HepG2 (cell line): ENCODE measurements around the gene BCKDHB. TPM values are rescaled to one million over a fixed set of nuclear protein-coding genes. Genes with fewer than 3 reads are reported as not detected.

Experiments
- ATAC-seq: fragments of 200-7000 bp; cut with Tn5 transposase; 3 replicates; pipeline ENCODE4 v1.9.1; 2020; ENCODE audit warnings: mild to moderate bottlenecking, moderate library complexity
- BruUV-seq: library from RNA; stranded (reverse); fragments of 400-500 nt; replicated peaks from 2 replicates; lab custom pipeline; 2021; lab: Mats Ljungman, UMichigan
- CTCF ChIA-PET: fragments of 300-600 bp; formaldehyde crosslinking; extraction: SDS; loops from one replicate; lab custom pipeline; 2021; ENCODE audit warnings: low total read pairs, inconsistent platforms, low intra/inter-chr PET ratio; lab: Yijun Ruan, JAX
- POLR2A ChIA-PET: fragments of 350-600 bp; sonication (Branson Sonifier 250); formaldehyde crosslinking; loops from one replicate; lab custom pipeline; 2020; ENCODE audit warnings: antibody characterized with exemption, inconsistent platforms; lab: Yijun Ruan, JAX
- DNase-seq: peaks from one replicate; pipeline ENCODE4 v3.0.0-alpha.2; 2015; ENCODE audit warnings: low spot score
- FAIRE-seq: peaks from 3 replicates; lab custom pipeline; 2011; peaks lifted over from hg19 to GRCh38; lab: Jason Lieb, UNC
- H2AFZ ChIP-seq: one replicate; pipeline ENCODE4 v1.6.1; 2011; ENCODE audit warnings: low read length, inconsistent platforms
- H3K27ac ChIP-seq: fragments of 300-600 bp; 3 replicates; pipeline ENCODE4 v1.8.0; 2011; ENCODE audit warnings: mixed run types, mild to moderate bottlenecking, mixed read lengths, low read length, inconsistent platforms; ENCODE audit not compliant: insufficient read depth; ENCODE audit errors: extremely low read length
- H3K27me3 ChIP-seq, 2 experiments: fragments of 200-600 bp in 1 of 2; 2 replicates in 1 of 2; 3 replicates in 1 of 2; pipeline versions ENCODE4 v1.6.0 to v1.8.0; 2011; ENCODE audit warnings: low read length in 2 of 2, mild to moderate bottlenecking in 2 of 2, moderate library complexity in 2 of 2, inconsistent platforms in 1 of 2; ENCODE audit not compliant: insufficient read depth in 2 of 2, control insufficient read depth in 1 of 2
- H3K36me3 ChIP-seq, 2 experiments: fragments of 200-600 bp in 1 of 2; replicated peaks in 1 of 2; 2 replicates in 1 of 2; 3 replicates in 1 of 2; pipeline versions ENCODE4 v1.5.1 to v1.8.0; 2011; ENCODE audit warnings: low read length in 2 of 2, inconsistent platforms in 1 of 2; ENCODE audit not compliant: insufficient read depth in 2 of 2, control insufficient read depth in 1 of 2
- H3K4me1 ChIP-seq: 2 replicates; pipeline ENCODE4 v1.5.1; 2012; ENCODE audit warnings: low read length, inconsistent platforms; ENCODE audit not compliant: insufficient read depth
- H3K4me2 ChIP-seq: 2 replicates; pipeline ENCODE4 v1.6.0; 2011; ENCODE audit warnings: low read depth, low read length, inconsistent platforms
- H3K4me3 ChIP-seq, 3 experiments: fragments of 200-600 bp in 1 of 3; sonication (generic), shearing (Covaris generic) in 1 of 3; replicated peaks in 1 of 3; 2 replicates each; pipeline ENCODE4 v1.5.1; 2011 to 2016; ENCODE audit warnings: low read length in 3 of 3, inconsistent platforms in 2 of 3, low read depth in 2 of 3, mild to moderate bottlenecking in 2 of 3, control low read depth in 1 of 3, mixed read lengths in 1 of 3; ENCODE audit not compliant: insufficient read depth in 1 of 3
- H3K79me2 ChIP-seq: one replicate; pipeline ENCODE4 v1.6.1; 2011; ENCODE audit warnings: low read length, inconsistent platforms; ENCODE audit not compliant: insufficient read depth
- H3K9ac ChIP-seq: 2 replicates; pipeline ENCODE4 v1.6.0; 2011; ENCODE audit warnings: mild to moderate bottlenecking, low read depth, low read length, inconsistent platforms; ENCODE audit not compliant: insufficient read depth
- H3K9me3 ChIP-seq: 2 replicates; pipeline ENCODE4 v1.5.1; 2012; ENCODE audit warnings: mild to moderate bottlenecking, low read length
- H4K20me1 ChIP-seq: 2 replicates; pipeline ENCODE4 v1.6.0; 2011; ENCODE audit warnings: inconsistent platforms, mild to moderate bottlenecking, low read length, moderate library complexity; ENCODE audit not compliant: insufficient read depth
- HNRNPUL1 ChIP-seq: fragments of 200-400 bp; formaldehyde crosslinking; IDR thresholded peaks from 2 replicates; pipeline ENCODE4 v1.6.1; 2017; ENCODE audit warnings: low read depth, mild to moderate bottlenecking, low read length, moderate library complexity
- HOXD1 ChIP-seq: sonication (generic); formaldehyde crosslinking; IDR thresholded peaks from 2 replicates; pipeline ENCODE4 v1.5.0; 2020; ENCODE audit warnings: missing genetic modification reagents
- NONO ChIP-seq, 2 experiments: fragments of 450-650 bp in 1 of 2; sonication (generic) in 1 of 2; formaldehyde crosslinking in 1 of 2; IDR thresholded peaks in 1 of 2; conservative IDR thresholded peaks in 1 of 2; 2 replicates each; pipeline versions ENCODE4 v1.6.1 to v1.8.0; 2017 to 2022; ENCODE audit warnings: mild to moderate bottlenecking in 1 of 2, missing genetic modification reagents in 1 of 2, moderate library complexity in 1 of 2
- NR2F2 ChIP-seq: IDR thresholded peaks from 2 replicates; pipeline ENCODE4 v1.6.1; 2012; ENCODE audit warnings: low read depth, inconsistent platforms, borderline replicate concordance
- PCBP1 ChIP-seq: fragments of 200-400 bp; formaldehyde crosslinking; IDR thresholded peaks from 2 replicates; pipeline ENCODE4 v1.6.1; 2017; ENCODE audit warnings: mild to moderate bottlenecking, low read depth, low read length, borderline replicate concordance
- ZFP82 ChIP-seq: sonication (generic); formaldehyde crosslinking; IDR thresholded peaks from 2 replicates; pipeline ENCODE4 v1.5.1; 2020; ENCODE audit warnings: mild to moderate bottlenecking, missing genetic modification reagents, borderline replicate concordance
- ZNF710 ChIP-seq: sonication (generic); formaldehyde crosslinking; IDR thresholded peaks from 2 replicates; pipeline ENCODE4 v1.5.0; 2020; ENCODE audit warnings: mild to moderate bottlenecking, missing genetic modification reagents, borderline replicate concordance
- WGBS: methylation state at CpG from one replicate; pipeline ENCODE4 v1.1.6; 2017; ENCODE audit warnings: low lambda C conversion rate; 5-methylcytosine and 5-hydroxymethylcytosine counted together
- in situ Hi-C: cut with HindIII; loops from 2 replicates; pipeline ENCODE4 v1.10.0; 2017; ENCODE audit warnings: low pct_unique_long_range_greater_than_20kb; ENCODE audit not compliant: extremely low pct_ligation_motif_present
- intact Hi-C: fragments of 100-400 bp; cut with micrococcal nuclease; formaldehyde crosslinking; loops from one replicate; pipeline ENCODE4 v1.10.0; 2022; ENCODE audit not compliant: unreplicated experiment
- polyA plus RNA-seq, 8 experiments: library from polyadenylated mRNA; depleted of rRNA in 3 of 8; stranded (reverse) in 7 of 8; unstranded in 1 of 8; fragments of >200 nt; fragmentation: Illumina TruSeq in 4 of 8; extraction: Trizol in 4 of 8; gene quantifications; 2 replicates each; pipeline versions ENCODE4 v1.2.1 to v1.2.3, GENCODE V29; 2011 to 2016; ENCODE audit warnings: low read depth in 4 of 8, missing spikeins in 1 of 8, mixed read lengths in 1 of 8; ENCODE audit not compliant: insufficient read depth in 1 of 8
- total RNA-seq, 5 experiments: library from RNA; depleted of rRNA; stranded (reverse); fragments of >200 nt; fragmentation: Illumina TruSeq; extraction: Trizol; gene quantifications; 2 replicates each; pipeline ENCODE4 v1.2.3, GENCODE V29; 2016; ENCODE audit warnings: low read depth in 1 of 5

BCKDHB gene
- total and polyA plus RNA-seq, 2 of the 13 experiments (the other 11 are each of a cell fraction or from before 2014, with no cell fraction given), result 10.8 to 13.6 TPM

DNA sequence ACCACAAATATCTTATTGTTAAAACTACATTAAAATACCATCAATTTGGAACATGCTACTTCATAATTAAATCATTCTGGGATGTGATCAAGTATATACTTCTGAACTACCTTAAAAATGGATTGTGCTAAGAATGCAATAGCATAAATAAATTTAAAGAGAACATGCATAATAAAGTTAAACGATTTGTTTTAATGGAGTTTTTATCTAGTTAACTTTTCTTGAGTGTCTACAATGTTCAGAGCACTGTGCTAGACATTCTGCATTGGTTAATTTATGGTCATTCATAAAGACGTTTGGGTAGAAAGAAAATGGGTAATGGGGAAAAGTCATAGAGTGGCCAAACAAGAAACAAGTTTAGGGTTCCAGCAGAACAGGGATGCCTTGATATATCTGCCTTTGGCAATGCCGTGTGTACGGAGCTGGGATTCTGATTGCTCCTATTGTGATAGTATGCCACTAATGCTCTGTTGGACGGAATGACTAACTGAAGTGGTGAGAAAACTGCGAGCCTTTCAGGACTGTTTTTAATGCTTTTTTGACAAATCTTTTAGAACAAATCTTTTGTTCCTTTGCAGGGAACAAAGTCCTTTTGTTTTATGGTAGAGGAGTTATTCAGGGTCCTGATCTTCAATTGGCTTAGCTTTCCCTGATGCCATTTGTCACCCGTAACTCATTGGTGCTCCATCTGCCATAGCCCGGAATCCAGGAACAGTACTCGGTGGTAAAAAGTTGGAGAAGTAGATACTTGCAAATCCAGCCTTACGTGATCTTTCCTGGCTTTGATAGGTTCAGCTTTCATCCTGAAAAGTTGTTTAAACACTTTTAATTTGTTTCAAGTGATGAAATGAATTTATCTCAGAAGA is 162.6 kb downstream of the BCKDHB start:
- H4K20me1 ChIP-seq, result no peaks in the 10 kb centered on the region
- no peak for FAIRE-seq
- BruUV-seq, result no TSS peak
- no peaks in the 10 kb centered on the region for H3K9me3 ChIP-seq
- no peaks in the 10 kb centered on the region for H3K79me2 ChIP-seq
- ChIA-PET POLR2A (no interaction called here), CTCF (no interaction called here)
- intact Hi-C loops (no loop called here), in situ Hi-C loops (no loop called here)
- ATAC-seq, result no peak
- H2AFZ ChIP-seq, result no peak overlapping the region
- no peaks in the 10 kb centered on the region for H3K27me3 ChIP-seq
- no peaks in the 10 kb centered on the region for H3K36me3 ChIP-seq
- H3K4me2 ChIP-seq, result no peak overlapping the region
- no peak overlapping the region for H3K27ac ChIP-seq
- H3K4me1 ChIP-seq, result no peaks in the 10 kb centered on the region
- WGBS, result 86% methylated on average over 10 of the region's 10 CpGs
- no peak overlapping the region for H3K4me3 ChIP-seq
- TF ChIP-seq NR2F2, result no peak
- no peak for TF ChIP-seq ZNF710 (CRISPR knock-in tag)
- TF ChIP-seq ZFP82 (CRISPR knock-in tag), result no peak
- TF ChIP-seq HOXD1 (CRISPR knock-in tag), result no peak
- no peak for TF ChIP-seq NONO (IDR thresholded peaks at IDR 0.05)
- no peak for TF ChIP-seq NONO (CRISPR knock-in tag; conservative IDR thresholded peaks at IDR 0.05)
- TF ChIP-seq HNRNPUL1, result no peak
- no peak for TF ChIP-seq PCBP1
- no peak for DNase-seq
- no peak overlapping the region for H3K9ac ChIP-seq
